Peyer's patch (tissue), 4 donors: ENCODE results near the gene NAGPA. TPM values are rescaled to one million over a fixed set of nuclear protein-coding genes. Genes with fewer than 3 reads are reported as not detected.

Experiments used
- DNase-seq, 3 donors: peaks; one replicate each; pipeline ENCODE4 v3.0.0-alpha.2; 2017 to 2019
- H3K27ac ChIP-seq, 4 donors: fragments of 200-600 bp; sonication (generic); one replicate each; pipeline ENCODE4 v1.5.1; 2016 to 2019
- H3K27me3 ChIP-seq, 2 donors: fragments of 200-600 bp; sonication (generic); one replicate each; pipeline ENCODE4 v1.5.1; 2019
- H3K36me3 ChIP-seq, 3 donors: fragments of 200-600 bp; sonication (generic); one replicate each; pipeline ENCODE4 v1.5.1; 2016 to 2019
- H3K4me1 ChIP-seq, 4 donors: fragments of 200-600 bp; sonication (generic); one replicate each; pipeline ENCODE4 v1.5.1; 2016 to 2019
- H3K4me3 ChIP-seq, 4 donors: fragments of 200-600 bp; sonication (generic); 1 replicate in 3 of 4; 2 replicates in 1 of 4; pipeline ENCODE4 v1.5.1; 2016 to 2019; ENCODE audit warnings: mild to moderate bottlenecking in 1 of 4
- H3K9me3 ChIP-seq, 4 donors: fragments of 200-600 bp; sonication (generic); one replicate each; pipeline ENCODE4 v1.5.1; 2016 to 2019; ENCODE audit warnings: mild to moderate bottlenecking in 1 of 4
- CTCF ChIP-seq, 6 experiments: fragments of 450-650 bp in 4 of 6; fragments of 200-600 bp in 2 of 6; sonication (generic) in 1 of 6; IDR thresholded peaks; one replicate each; pipeline ENCODE4 v1.5.1; 2017 to 2019; ENCODE audit warnings: antibody characterized with exemption in 6 of 6, mild to moderate bottlenecking in 3 of 6, moderate library complexity in 1 of 6
- POLR2A ChIP-seq, 2 donors: fragments of 450-650 bp; IDR thresholded peaks; one replicate each; pipeline ENCODE4 v1.5.1; 2017; ENCODE audit warnings: antibody characterized with exemption in 2 of 2, mild to moderate bottlenecking in 2 of 2, moderate library complexity in 2 of 2
- total RNA-seq, 4 donors: library from RNA; depleted of rRNA; stranded (reverse); fragments of >200 nt; gene quantifications; one replicate each; pipeline ENCODE4 v1.1.0, GENCODE V29; 2016

Gene NAGPA
- total RNA-seq, 4 donors from 2014 or later, result 50.4 to 104 (median 61.0) TPM

- no peaks in the 10 kb centered on the region for H3K4me1 ChIP-seq
- no peaks in the 10 kb centered on the region for H3K27me3 ChIP-seq
- H3K9me3 ChIP-seq, result no peaks in the 10 kb centered on the region
- H3K4me3 ChIP-seq, result no peak overlapping the region
- H3K36me3 ChIP-seq, result no peaks in the 10 kb centered on the region
- TF ChIP-seq POLR2A (IDR thresholded peaks at IDR 0.05), result no peak
- TF ChIP-seq CTCF (IDR thresholded peaks at IDR 0.05), result no peak
- no peak for DNase-seq
- no peak overlapping the region for H3K27ac ChIP-seq
Measured at GRCh38 chr16:5008311-5008731, 25.4 kb downstream of the NAGPA start.

GRCh38 chr16:5007256-5007655 is 26.5 kb downstream of the NAGPA start:
- no peaks in the 10 kb centered on the region for H3K9me3 ChIP-seq
- H3K4me3 ChIP-seq, result no peak overlapping the region
- no peaks in the 10 kb centered on the region for H3K4me1 ChIP-seq
- no peak for TF ChIP-seq POLR2A (IDR thresholded peaks at IDR 0.05)
- no peak for TF ChIP-seq CTCF (IDR thresholded peaks at IDR 0.05)
- H3K36me3 ChIP-seq, result no peaks in the 10 kb centered on the region
- H3K27me3 ChIP-seq, result no peaks in the 10 kb centered on the region
- DNase-seq, result no peak
- H3K27ac ChIP-seq, result no peak overlapping the region

- H3K27me3 ChIP-seq, result no peaks in the 10 kb centered on the region
- H3K4me3 ChIP-seq, result no peak overlapping the region
- no peaks in the 10 kb centered on the region for H3K4me1 ChIP-seq
- no peak for DNase-seq
- no peaks in the 10 kb centered on the region for H3K36me3 ChIP-seq
- no peaks in the 10 kb centered on the region for H3K9me3 ChIP-seq
- no peak for TF ChIP-seq POLR2A (IDR thresholded peaks at IDR 0.05)
- no peak for TF ChIP-seq CTCF (IDR thresholded peaks at IDR 0.05)
- no peak overlapping the region for H3K27ac ChIP-seq
Measured at GRCh38 chr16:5006348-5007193, 27.2 kb downstream of the NAGPA start.

- Histone ChIP-seq H3K27me3 (no peaks in the 10 kb centered on the region), H3K27ac (no peak overlapping the region), H3K36me3 (no peaks in the 10 kb centered on the region), H3K4me3 (no peak overlapping the region), H3K4me1 (no peaks in the 10 kb centered on the region), H3K9me3 (no peaks in the 10 kb centered on the region)
- no peak for TF ChIP-seq CTCF (IDR thresholded peaks at IDR 0.05)
- no peak for TF ChIP-seq POLR2A (IDR thresholded peaks at IDR 0.05)
- no peak for DNase-seq
Measured at GRCh38 chr16:5005916-5006315, 27.8 kb downstream of the NAGPA start.

- Histone ChIP-seq H3K36me3 (no peaks in the 10 kb centered on the region), H3K4me1 (no peaks in the 10 kb centered on the region), H3K9me3 (no peaks in the 10 kb centered on the region), H3K27me3 (no peaks in the 10 kb centered on the region), H3K4me3 (no peak overlapping the region), H3K27ac (no peak overlapping the region)
- TF ChIP-seq POLR2A (IDR thresholded peaks at IDR 0.05) (no peak), CTCF (IDR thresholded peaks at IDR 0.05) (no peak)
- DNase-seq, result no peak
Measured at GRCh38 chr16:5004311-5004710, 29.4 kb downstream of the NAGPA start.
